ENCODE results near the gene RUBCNL. TPM values are rescaled to one million over a fixed set of nuclear protein-coding genes. Genes with fewer than 3 reads are reported as not detected.

The RUBCNL gene
- total and polyA plus RNA-seq, 4 donors: 0.36 to 4.2 (median 0.96) TPM

DNA sequence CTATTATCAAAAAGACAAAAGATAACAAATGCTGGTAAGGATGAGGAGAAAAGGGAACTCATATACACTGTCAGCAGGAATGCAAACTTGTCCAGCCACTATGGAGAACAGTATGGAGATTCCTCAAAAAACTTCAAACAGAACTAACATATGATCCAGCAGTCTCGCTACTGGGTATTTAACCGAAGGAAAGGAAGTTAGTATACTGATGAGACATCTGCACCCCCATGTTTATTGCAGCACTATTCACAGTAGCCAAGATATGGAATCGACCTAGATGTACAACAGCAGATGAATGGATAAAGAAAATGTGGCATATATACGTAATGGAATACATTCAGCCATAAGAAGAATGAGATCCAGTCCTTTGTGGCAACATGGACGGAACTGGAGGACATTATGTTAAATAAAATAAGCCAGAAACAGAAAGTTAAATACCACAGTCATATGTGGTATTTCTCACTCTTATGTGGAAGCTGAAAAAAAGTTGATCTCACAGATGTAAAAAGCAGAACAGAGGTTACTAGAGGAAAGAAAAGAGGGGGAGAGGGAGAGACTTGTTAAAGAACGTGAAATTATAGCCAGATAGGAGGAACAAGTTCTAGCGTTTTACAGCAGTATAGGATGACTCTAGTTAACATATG is 83.2 kb downstream of the RUBCNL start:
- 77% methylated on average over 7 of the region's 7 CpGs for WGBS
- DNase-seq (ENCODE audit: low spot score): no peak
- peaks cover 0 to 3% (median 0%) of the 10 kb centered on the region in 4 donors for H3K9me3 ChIP-seq (ENCODE audit: control insufficient read depth in 4 of 4, low read length in 3 of 4)
- no peak overlapping the region for H3K27ac ChIP-seq (ENCODE audit: low read depth in 1 of 2, low read length in 2 of 2)
- no peak overlapping the region for H3K9ac ChIP-seq (ENCODE audit: low read depth in 1 of 2, low read length in 2 of 2)
- no peak overlapping the region for H3K4me3 ChIP-seq (ENCODE audit: low read depth in 1 of 3, low read length in 3 of 3)
- no peaks in the 10 kb centered on the region for H3K36me3 ChIP-seq (ENCODE audit: control insufficient read depth in 4 of 4, insufficient read depth in 3 of 4, low read depth in 1 of 4, low read length in 3 of 4)
- TF ChIP-seq, protein P1, sequence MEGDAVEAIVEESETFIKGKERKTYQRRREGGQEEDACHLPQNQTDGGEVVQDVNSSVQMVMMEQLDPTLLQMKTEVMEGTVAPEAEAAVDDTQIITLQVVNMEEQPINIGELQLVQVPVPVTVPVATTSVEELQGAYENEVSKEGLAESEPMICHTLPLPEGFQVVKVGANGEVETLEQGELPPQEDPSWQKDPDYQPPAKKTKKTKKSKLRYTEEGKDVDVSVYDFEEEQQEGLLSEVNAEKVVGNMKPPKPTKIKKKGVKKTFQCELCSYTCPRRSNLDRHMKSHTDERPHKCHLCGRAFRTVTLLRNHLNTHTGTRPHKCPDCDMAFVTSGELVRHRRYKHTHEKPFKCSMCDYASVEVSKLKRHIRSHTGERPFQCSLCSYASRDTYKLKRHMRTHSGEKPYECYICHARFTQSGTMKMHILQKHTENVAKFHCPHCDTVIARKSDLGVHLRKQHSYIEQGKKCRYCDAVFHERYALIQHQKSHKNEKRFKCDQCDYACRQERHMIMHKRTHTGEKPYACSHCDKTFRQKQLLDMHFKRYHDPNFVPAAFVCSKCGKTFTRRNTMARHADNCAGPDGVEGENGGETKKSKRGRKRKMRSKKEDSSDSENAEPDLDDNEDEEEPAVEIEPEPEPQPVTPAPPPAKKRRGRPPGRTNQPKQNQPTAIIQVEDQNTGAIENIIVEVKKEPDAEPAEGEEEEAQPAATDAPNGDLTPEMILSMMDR (IDR thresholded peaks at IDR 0.05; ENCODE audit: low read depth, low read length, missing input control): no peak
- TF ChIP-seq, protein P2, sequence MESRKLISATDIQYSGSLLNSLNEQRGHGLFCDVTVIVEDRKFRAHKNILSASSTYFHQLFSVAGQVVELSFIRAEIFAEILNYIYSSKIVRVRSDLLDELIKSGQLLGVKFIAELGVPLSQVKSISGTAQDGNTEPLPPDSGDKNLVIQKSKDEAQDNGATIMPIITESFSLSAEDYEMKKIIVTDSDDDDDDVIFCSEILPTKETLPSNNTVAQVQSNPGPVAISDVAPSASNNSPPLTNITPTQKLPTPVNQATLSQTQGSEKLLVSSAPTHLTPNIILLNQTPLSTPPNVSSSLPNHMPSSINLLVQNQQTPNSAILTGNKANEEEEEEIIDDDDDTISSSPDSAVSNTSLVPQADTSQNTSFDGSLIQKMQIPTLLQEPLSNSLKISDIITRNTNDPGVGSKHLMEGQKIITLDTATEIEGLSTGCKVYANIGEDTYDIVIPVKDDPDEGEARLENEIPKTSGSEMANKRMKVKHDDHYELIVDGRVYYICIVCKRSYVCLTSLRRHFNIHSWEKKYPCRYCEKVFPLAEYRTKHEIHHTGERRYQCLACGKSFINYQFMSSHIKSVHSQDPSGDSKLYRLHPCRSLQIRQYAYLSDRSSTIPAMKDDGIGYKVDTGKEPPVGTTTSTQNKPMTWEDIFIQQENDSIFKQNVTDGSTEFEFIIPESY (IDR thresholded peaks at IDR 0.05): no peak
- TF ChIP-seq JUND (IDR thresholded peaks at IDR 0.05) (no peak), TAF1 (conservative IDR thresholded peaks at IDR 0.05) (no peak), EGR1 (IDR thresholded peaks at IDR 0.05; ENCODE audit: low read depth in 2 of 2) (no peak), HNF4G (IDR thresholded peaks at IDR 0.05) (no peak), YY1 (IDR thresholded peaks at IDR 0.05) (no peak), NR2F2 (IDR thresholded peaks at IDR 0.05) (no peak)
- no peaks in the 10 kb centered on the region for H3K4me1 ChIP-seq (ENCODE audit: control insufficient read depth in 4 of 4, insufficient read depth in 4 of 4, low read length in 3 of 4)
- H3K27me3 ChIP-seq (ENCODE audit: control insufficient read depth in 4 of 4, insufficient read depth in 4 of 4, low read length in 3 of 4): no peaks in the 10 kb centered on the region

DNA sequence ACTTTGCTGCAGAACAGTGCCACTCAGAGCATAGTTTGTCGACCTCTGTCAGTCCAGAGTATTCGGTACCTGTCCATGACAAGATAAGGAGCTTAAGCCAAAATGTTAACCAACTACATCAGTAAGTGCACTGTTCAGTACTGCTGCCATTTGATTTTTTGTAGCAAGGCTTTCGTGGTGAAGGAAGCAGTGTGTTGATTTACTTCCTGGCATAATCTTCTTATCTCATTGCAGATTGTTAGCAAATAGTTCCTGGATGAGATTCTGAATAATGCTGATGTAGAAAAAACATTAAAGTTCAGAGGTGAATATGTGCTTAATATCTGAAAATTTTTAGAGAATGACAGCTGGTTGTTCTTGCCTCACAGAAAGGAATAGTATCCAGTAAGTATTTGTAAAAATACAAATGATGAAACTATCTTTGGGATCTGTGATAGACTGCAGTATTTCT is 89.7 kb downstream of the RUBCNL start:
- Histone ChIP-seq H3K4me1 (ENCODE audit: control insufficient read depth in 4 of 4, insufficient read depth in 4 of 4, low read length in 3 of 4) (peaks cover 11 to 38% (median 22%) of the 10 kb centered on the region in 4 donors), H3K27me3 (ENCODE audit: control insufficient read depth in 4 of 4, insufficient read depth in 4 of 4, low read length in 3 of 4) (no peaks in the 10 kb centered on the region), H3K4me3 (ENCODE audit: low read depth in 1 of 3, low read length in 3 of 3) (no peak overlapping the region), H3K36me3 (ENCODE audit: control insufficient read depth in 4 of 4, insufficient read depth in 3 of 4, low read depth in 1 of 4, low read length in 3 of 4) (no peaks in the 10 kb centered on the region), H3K27ac (ENCODE audit: low read depth in 1 of 2, low read length in 2 of 2) (peak overlapping the region; percentile 66 to 88), H3K9ac (ENCODE audit: low read depth in 1 of 2, low read length in 2 of 2) (no peak overlapping the region), H3K9me3 (ENCODE audit: control insufficient read depth in 4 of 4, low read length in 3 of 4) (peaks cover 0 to 3% (median 0%) of the 10 kb centered on the region in 4 donors)
- no peak for DNase-seq (ENCODE audit: low spot score)
- TF ChIP-seq RXRA (IDR thresholded peaks at IDR 0.05): peak in 1 of 2 donors; percentile 6
- TF ChIP-seq GABPA (IDR thresholded peaks at IDR 0.05 in 1 of 2, conservative IDR thresholded peaks at IDR 0.05 in 1 of 2): no peak
- WGBS: 18% methylated on average over 3 of the region's 3 CpGs

DNA sequence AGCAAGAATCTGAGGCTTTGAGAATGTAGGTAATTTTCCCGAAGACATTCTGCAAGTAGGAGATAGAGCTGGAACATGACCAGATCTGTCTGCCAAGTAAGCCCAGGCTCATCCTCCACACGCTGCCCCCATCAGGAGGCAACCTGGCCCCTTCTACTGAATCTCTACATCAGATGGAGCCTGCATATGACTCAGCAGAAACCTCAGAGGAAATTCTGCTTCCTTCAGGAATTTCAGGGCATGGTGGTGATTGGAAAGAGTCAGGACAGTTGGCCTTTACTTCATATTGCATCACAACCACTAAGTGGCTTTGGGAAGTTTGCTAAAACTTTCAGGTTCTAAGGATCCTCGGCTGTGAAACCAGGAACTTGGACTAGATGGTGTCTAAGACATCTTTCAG is 90.1 kb downstream of the RUBCNL start:
- H3K9me3 ChIP-seq (ENCODE audit: control insufficient read depth in 4 of 4, low read length in 3 of 4): peaks cover 0 to 3% (median 0%) of the 10 kb centered on the region in 4 donors
- DNase-seq (ENCODE audit: low spot score): no peak
- H3K27ac ChIP-seq (ENCODE audit: low read depth in 1 of 2, low read length in 2 of 2): peak overlapping the region; percentile 66 to 88
- H3K4me3 ChIP-seq (ENCODE audit: low read depth in 1 of 3, low read length in 3 of 3): no peak overlapping the region
- H3K9ac ChIP-seq (ENCODE audit: low read depth in 1 of 2, low read length in 2 of 2): no peak overlapping the region
- WGBS: 47% methylated on average over 3 of the region's 3 CpGs
- no peak for TF ChIP-seq FOXA2 (IDR thresholded peaks at IDR 0.05)
- TF ChIP-seq HNF4A (conservative IDR thresholded peaks at IDR 0.05): peak in 1 of 2 donors; percentile 9
- peaks cover 11 to 38% (median 25%) of the 10 kb centered on the region in 4 donors for H3K4me1 ChIP-seq (ENCODE audit: control insufficient read depth in 4 of 4, insufficient read depth in 4 of 4, low read length in 3 of 4)
- no peaks in the 10 kb centered on the region for H3K27me3 ChIP-seq (ENCODE audit: control insufficient read depth in 4 of 4, insufficient read depth in 4 of 4, low read length in 3 of 4)
- H3K36me3 ChIP-seq (ENCODE audit: control insufficient read depth in 4 of 4, insufficient read depth in 3 of 4, low read depth in 1 of 4, low read length in 3 of 4): no peaks in the 10 kb centered on the region

Data from liver (tissue), 9 donors.